C4-2B (cell line): Measurements from ENCODE around the gene RASA2.
"Not testable (repeated sequence)": the region's sequence is repeated elsewhere in the genome, so short reads cannot be mapped to it uniquely, and the experiment has no call there.

ENCODE experiments used
- H3K27ac ChIP-seq: fragments of 450-650 bp; 2 replicates; pipeline ENCODE4 v1.5.1; 2017
- CTCF ChIP-seq: fragments of 450-650 bp; conservative IDR thresholded peaks from 2 replicates; pipeline ENCODE4 v1.5.1; 2017; ENCODE audit warnings: mild to moderate bottlenecking
- ZFX ChIP-seq: fragments of 450-650 bp; IDR thresholded peaks from 2 replicates; pipeline ENCODE4 v1.6.1; 2017

RASA2 gene

GRCh38 chr3:141618103-141618910 lies 131.5 kb downstream of the RASA2 start:
- no peak for TF ChIP-seq CTCF
- TF ChIP-seq ZFX = no peak

GRCh38 chr3:141618938-141619337 lies 132.1 kb downstream of the RASA2 start:
- no peak for TF ChIP-seq ZFX
- TF ChIP-seq CTCF = no peak
- no peak overlapping the region for H3K27ac ChIP-seq

More at GRCh38 chr3:141618103-141618910, 131.5 kb downstream of the RASA2 start:
- no peak overlapping the region for H3K27ac ChIP-seq

- TF ChIP-seq ZFX (no peak), CTCF (no peak)
- no peak overlapping the region for H3K27ac ChIP-seq
These were observed 132.6 kb downstream of the RASA2 start for GRCh38 chr3:141619450-141619849.

- no peak overlapping the region for H3K27ac ChIP-seq
- TF ChIP-seq ZFX (no peak), CTCF (no peak)
These were observed 136.9 kb downstream of the RASA2 start for GRCh38 chr3:141623691-141624090.

- TF ChIP-seq CTCF = no peak
- TF ChIP-seq ZFX = no peak
- no peak overlapping the region for H3K27ac ChIP-seq
These were observed 138.7 kb downstream of the RASA2 start for GRCh38 chr3:141625506-141625905.

GRCh38 chr3:141628334-141628733 lies 141.5 kb downstream of the RASA2 start:
- H3K27ac ChIP-seq = not testable (repeated sequence)

GRCh38 chr3:141628868-141629441 lies 142.1 kb downstream of the RASA2 start:
- H3K27ac ChIP-seq = not testable (repeated sequence)

- no peak for TF ChIP-seq CTCF
- TF ChIP-seq ZFX = no peak
- H3K27ac ChIP-seq = no peak overlapping the region
These were observed 143.1 kb downstream of the RASA2 start for GRCh38 chr3:141629976-141630375.
